Hepatocyte (in vitro differentiated cells): ENCODE results near the gene FAM241B. TPM values are rescaled to one million over a fixed set of nuclear protein-coding genes. Genes with fewer than 3 reads are reported as not detected.

Experiments used
- DNase-seq: peaks from one replicate; pipeline ENCODE4 v3.0.0-alpha.2; 2016; ENCODE audit warnings: low spot score
- H2AFZ ChIP-seq: fragments of 200-600 bp; sonication (generic); 2 replicates; pipeline ENCODE4 v1.6.0; 2016; ENCODE audit warnings: antibody characterized with exemption, mild to moderate bottlenecking
- H3K27ac ChIP-seq: fragments of 200-600 bp; sonication (generic); 2 replicates; pipeline ENCODE4 v1.5.1; 2016; ENCODE audit warnings: mild to moderate bottlenecking
- H3K27me3 ChIP-seq: fragments of 200-600 bp; sonication (generic); 2 replicates; pipeline ENCODE4 v1.6.1; 2016
- H3K36me3 ChIP-seq: fragments of 200-600 bp; sonication (generic); replicated peaks from 2 replicates; pipeline ENCODE4 v1.5.1; 2016; ENCODE audit warnings: low read depth; ENCODE audit not compliant: insufficient read depth
- H3K4me1 ChIP-seq: fragments of 200-600 bp; sonication (generic); 2 replicates; pipeline ENCODE4 v1.5.1; 2016; ENCODE audit warnings: mild to moderate bottlenecking, moderate library complexity; ENCODE audit not compliant: insufficient read depth
- H3K4me2 ChIP-seq: fragments of 200-600 bp; sonication (generic); 2 replicates; pipeline ENCODE4 v1.6.0; 2016
- H3K4me3 ChIP-seq: fragments of 200-600 bp; sonication (generic); 2 replicates; pipeline ENCODE4 v1.5.1; 2016; ENCODE audit warnings: mild to moderate bottlenecking
- H3K79me2 ChIP-seq: fragments of 200-600 bp; sonication (generic); 2 replicates; pipeline ENCODE4 v1.6.0; 2017; ENCODE audit warnings: mild to moderate bottlenecking
- H3K9me2 ChIP-seq: fragments of 200-600 bp; sonication (generic); replicated peaks from 2 replicates; pipeline ENCODE4 v1.6.0; 2017; ENCODE audit warnings: mild to moderate bottlenecking; ENCODE audit not compliant: insufficient read depth
- H3K9me3 ChIP-seq: fragments of 200-600 bp; sonication (generic); 2 replicates; pipeline ENCODE4 v1.5.1; 2016; ENCODE audit warnings: low read depth, mild to moderate bottlenecking
- H4K20me1 ChIP-seq: fragments of 200-600 bp; sonication (generic); 2 replicates; pipeline ENCODE4 v1.6.0; 2016; ENCODE audit warnings: mild to moderate bottlenecking; ENCODE audit not compliant: insufficient read depth, poor library complexity, severe bottlenecking
- CTCF ChIP-seq: fragments of 200-600 bp; sonication (generic); IDR thresholded peaks from 2 replicates; pipeline ENCODE4 v1.5.1; 2016; ENCODE audit warnings: antibody characterized with exemption, mild to moderate bottlenecking; ENCODE audit not compliant: poor library complexity
- EZH2 ChIP-seq: fragments of 200-600 bp; sonication (generic); IDR thresholded peaks from 2 replicates; pipeline ENCODE4 v1.6.1; 2016; ENCODE audit warnings: antibody characterized with exemption, mild to moderate bottlenecking, borderline replicate concordance
- EZH2phosphoT487 ChIP-seq: fragments of 200-600 bp; sonication (generic); IDR thresholded peaks from one replicate; pipeline ENCODE4 v1.6.1; 2018; ENCODE audit warnings: antibody characterized with exemption, mild to moderate bottlenecking, low read depth, moderate library complexity; ENCODE audit not compliant: unreplicated experiment, severe bottlenecking
- WGBS: methylation state at CpG from one replicate; pipeline ENCODE4 v1.1.6; 2016; ENCODE audit warnings: low lambda C conversion rate; ENCODE audit errors: missing lambda C conversion rate; 5-methylcytosine and 5-hydroxymethylcytosine counted together
- polyA plus RNA-seq: library from polyadenylated mRNA; unstranded; fragments of >200 nt; fragmentation: Nextera tagmentation; extraction: Ambion mirVana; gene quantifications from 2 replicates; pipeline ENCODE4 v1.2.1, GENCODE V29; 2016
- total RNA-seq: library from RNA; depleted of rRNA; stranded (reverse); fragments of >200 nt; gene quantifications from 2 replicates; pipeline ENCODE4 v1.2.3, GENCODE V29; 2014

The FAM241B gene
- total and polyA plus RNA-seq, 2 experiments from 2014 or later = 3.7 to 13.7 TPM

- no peaks in the 10 kb centered on the region for H3K9me2 ChIP-seq
These were observed 16.4 kb downstream of the FAM241B start for GRCh38 chr10:69646185-69647060.

GRCh38 chr10:69647126-69647525, 17.1 kb downstream of the FAM241B start:
- TF ChIP-seq EZH2phosphoT487 (no peak), EZH2 (no peak), CTCF (no peak)

More at GRCh38 chr10:69646185-69647060, 16.4 kb downstream of the FAM241B start:
- H3K27ac ChIP-seq = no peak overlapping the region
- no peaks in the 10 kb centered on the region for H3K4me1 ChIP-seq
- H3K4me3 ChIP-seq = no peak overlapping the region
- H3K9me3 ChIP-seq = no peaks in the 10 kb centered on the region
- DNase-seq = no peak
- no peaks in the 10 kb centered on the region for H3K79me2 ChIP-seq
- H4K20me1 ChIP-seq = no peaks in the 10 kb centered on the region
- no peaks in the 10 kb centered on the region for H3K27me3 ChIP-seq
- no peak overlapping the region for H3K4me2 ChIP-seq
- H3K36me3 ChIP-seq = no peaks in the 10 kb centered on the region
- WGBS = 44% methylated on average over 9 of the region's 11 CpGs
- TF ChIP-seq EZH2phosphoT487 (no peak), CTCF (no peak), EZH2 (no peak)
- no peak overlapping the region for H2AFZ ChIP-seq

GRCh38 chr10:69647819-69648218, 17.8 kb downstream of the FAM241B start:
- no peak for DNase-seq
- Histone ChIP-seq H3K27me3 (no peaks in the 10 kb centered on the region), H3K27ac (no peak overlapping the region), H3K4me1 (no peaks in the 10 kb centered on the region), H3K79me2 (no peaks in the 10 kb centered on the region), H2AFZ (no peak overlapping the region), H3K4me3 (no peak overlapping the region), H3K9me3 (no peaks in the 10 kb centered on the region), H3K4me2 (no peak overlapping the region), H4K20me1 (no peaks in the 10 kb centered on the region), H3K36me3 (no peaks in the 10 kb centered on the region), H3K9me2 (no peaks in the 10 kb centered on the region)
- 70% methylated on average over 4 of the region's 4 CpGs for WGBS
- TF ChIP-seq EZH2 (no peak), CTCF (no peak), EZH2phosphoT487 (no peak)

More at GRCh38 chr10:69647126-69647525, 17.1 kb downstream of the FAM241B start:
- Histone ChIP-seq H3K4me2 (no peak overlapping the region), H3K4me3 (no peak overlapping the region), H3K79me2 (no peaks in the 10 kb centered on the region), H3K9me3 (no peaks in the 10 kb centered on the region), H4K20me1 (no peaks in the 10 kb centered on the region), H3K27me3 (no peaks in the 10 kb centered on the region), H3K4me1 (no peaks in the 10 kb centered on the region), H3K9me2 (no peaks in the 10 kb centered on the region), H3K36me3 (no peaks in the 10 kb centered on the region), H3K27ac (no peak overlapping the region), H2AFZ (no peak overlapping the region)
- DNase-seq = no peak
- WGBS = 93% methylated on average over 6 of the region's 6 CpGs
